Mucosa of stomach (tissue), 1 donor: Measurements from ENCODE around the gene CPNE6.

ENCODE experiments used
- H3K27me3 ChIP-seq: one replicate; pipeline ENCODE4 v1.7.0; 2013; ENCODE audit warnings: mild to moderate bottlenecking, low read length; ENCODE audit not compliant: control insufficient read depth, insufficient read depth
- H3K36me3 ChIP-seq: one replicate; pipeline ENCODE4 v1.7.0; 2013; ENCODE audit warnings: low read length; ENCODE audit not compliant: control insufficient read depth, insufficient read depth
- H3K4me1 ChIP-seq: one replicate; pipeline ENCODE4 v1.7.0; 2013; ENCODE audit warnings: mild to moderate bottlenecking, low read length; ENCODE audit not compliant: control insufficient read depth, insufficient read depth
- H3K4me3 ChIP-seq: one replicate; pipeline ENCODE4 v1.7.0; 2013; ENCODE audit warnings: low read length
- H3K9ac ChIP-seq: one replicate; pipeline ENCODE4 v1.7.0; 2013; ENCODE audit warnings: mild to moderate bottlenecking, low read length, moderate library complexity
- H3K9me3 ChIP-seq: one replicate; pipeline ENCODE4 v1.7.0; 2013; ENCODE audit warnings: mild to moderate bottlenecking, low read length, moderate library complexity; ENCODE audit not compliant: control insufficient read depth
- donor health status: Pancreatic carcinoma.

Gene CPNE6

DNA sequence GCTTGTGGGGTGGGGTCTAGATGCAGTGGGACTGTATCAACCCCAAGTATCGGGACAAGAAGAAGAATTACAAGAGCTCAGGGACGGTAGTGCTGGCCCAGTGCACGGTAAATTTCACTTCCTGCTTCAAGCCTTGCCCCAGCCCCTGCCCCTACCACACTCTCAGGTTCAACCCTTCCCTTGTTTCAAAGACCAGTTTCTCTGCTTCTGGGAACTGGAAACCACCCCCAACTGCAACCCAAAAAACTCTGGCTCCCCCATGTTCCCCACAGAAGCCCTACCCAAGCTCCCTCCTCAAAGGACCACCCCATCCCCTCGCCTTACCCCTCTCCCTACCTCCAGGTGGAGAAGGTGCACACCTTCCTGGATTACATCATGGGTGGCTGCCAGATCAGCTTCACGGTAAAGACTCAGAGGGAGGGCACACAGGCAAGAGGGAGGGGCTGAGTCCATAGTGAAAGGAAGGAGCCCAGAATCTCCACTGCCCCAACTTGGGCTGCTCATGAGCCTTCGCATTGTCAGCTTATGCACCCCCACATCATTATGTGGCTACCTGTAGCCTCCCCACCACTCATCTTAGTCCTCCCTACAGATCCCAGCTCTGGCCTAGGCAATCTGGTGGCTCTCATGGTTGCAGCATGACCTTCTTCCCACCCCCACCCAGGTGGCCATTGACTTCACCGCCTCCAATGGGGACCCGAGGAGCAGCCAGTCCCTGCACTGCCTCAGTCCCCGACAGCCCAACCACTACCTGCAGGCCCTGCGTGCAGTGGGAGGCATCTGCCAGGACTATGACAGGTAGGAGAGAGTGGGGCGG lies 4.3 kb downstream of the CPNE6 start:
- Histone ChIP-seq H3K4me3 (no peak overlapping the region), H3K9me3 (no peaks in the 10 kb centered on the region), H3K4me1 (peaks cover 41% of the 10 kb centered on the region), H3K27me3 (peaks cover 16% of the 10 kb centered on the region), H3K36me3 (no peaks in the 10 kb centered on the region), H3K9ac (no peak overlapping the region)

DNA sequence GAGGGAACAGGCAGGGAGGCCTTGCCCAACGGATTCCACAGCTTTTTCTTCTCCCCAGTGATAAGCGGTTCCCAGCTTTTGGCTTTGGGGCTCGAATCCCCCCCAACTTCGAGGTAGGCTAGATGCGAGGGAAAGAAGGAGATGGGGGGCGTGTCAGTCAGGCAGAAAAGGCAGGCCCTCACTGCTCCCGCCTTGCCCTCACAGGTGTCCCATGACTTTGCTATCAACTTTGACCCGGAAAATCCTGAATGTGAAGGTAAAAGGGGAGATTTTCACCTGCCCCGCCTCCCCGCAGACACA lies 4.9 kb downstream of the CPNE6 start:
- Histone ChIP-seq H3K9ac (no peak overlapping the region), H3K9me3 (no peaks in the 10 kb centered on the region), H3K27me3 (peaks cover 16% of the 10 kb centered on the region), H3K4me3 (no peak overlapping the region), H3K4me1 (peaks cover 44% of the 10 kb centered on the region), H3K36me3 (no peaks in the 10 kb centered on the region)

DNA sequence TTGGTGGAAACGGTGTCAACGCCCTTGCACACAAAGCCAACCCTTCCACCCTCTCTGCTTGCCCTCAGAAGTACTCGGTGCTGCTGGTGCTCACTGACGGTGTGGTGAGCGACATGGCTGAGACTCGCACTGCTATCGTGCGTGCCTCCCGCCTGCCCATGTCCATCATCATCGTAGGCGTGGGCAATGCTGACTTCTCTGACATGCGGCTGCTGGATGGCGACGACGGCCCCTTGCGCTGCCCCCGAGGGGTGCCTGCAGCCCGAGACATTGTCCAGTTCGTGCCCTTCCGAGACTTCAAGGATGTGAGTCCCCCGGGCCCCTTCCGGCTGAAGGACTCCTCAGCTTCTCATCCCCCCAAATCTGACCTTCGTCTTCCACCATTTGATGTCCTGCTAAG lies 5.7 kb downstream of the CPNE6 start:
- Histone ChIP-seq H3K36me3 (no peaks in the 10 kb centered on the region), H3K9me3 (no peaks in the 10 kb centered on the region), H3K4me1 (peaks cover 38% of the 10 kb centered on the region), H3K9ac (no peak overlapping the region), H3K27me3 (peaks cover 10% of the 10 kb centered on the region), H3K4me3 (no peak overlapping the region)

DNA sequence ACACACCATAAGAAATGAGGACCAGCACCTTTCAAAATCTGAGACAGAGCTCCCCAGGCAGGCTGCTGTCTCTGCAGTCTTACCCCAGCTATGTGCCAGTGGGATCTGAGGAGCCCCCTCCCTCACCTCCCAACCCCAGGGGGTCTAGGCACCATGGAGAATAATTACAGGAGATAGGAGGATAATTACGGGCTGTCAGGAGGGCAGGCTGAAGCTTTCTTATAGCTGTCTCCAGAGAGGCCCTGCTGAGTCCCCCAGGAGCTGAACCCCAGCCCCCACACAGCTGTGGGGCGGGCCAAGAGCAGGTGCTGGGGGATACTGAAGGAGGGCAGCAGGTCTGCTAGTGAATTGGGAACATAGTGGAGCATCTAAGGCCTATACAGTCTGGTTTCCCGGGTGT lies 6.8 kb downstream of the CPNE6 start:
- Histone ChIP-seq H3K9me3 (no peaks in the 10 kb centered on the region), H3K4me1 (peaks cover 32% of the 10 kb centered on the region), H3K9ac (no peak overlapping the region), H3K36me3 (no peaks in the 10 kb centered on the region), H3K4me3 (no peak overlapping the region), H3K27me3 (peaks cover 1% of the 10 kb centered on the region)

DNA sequence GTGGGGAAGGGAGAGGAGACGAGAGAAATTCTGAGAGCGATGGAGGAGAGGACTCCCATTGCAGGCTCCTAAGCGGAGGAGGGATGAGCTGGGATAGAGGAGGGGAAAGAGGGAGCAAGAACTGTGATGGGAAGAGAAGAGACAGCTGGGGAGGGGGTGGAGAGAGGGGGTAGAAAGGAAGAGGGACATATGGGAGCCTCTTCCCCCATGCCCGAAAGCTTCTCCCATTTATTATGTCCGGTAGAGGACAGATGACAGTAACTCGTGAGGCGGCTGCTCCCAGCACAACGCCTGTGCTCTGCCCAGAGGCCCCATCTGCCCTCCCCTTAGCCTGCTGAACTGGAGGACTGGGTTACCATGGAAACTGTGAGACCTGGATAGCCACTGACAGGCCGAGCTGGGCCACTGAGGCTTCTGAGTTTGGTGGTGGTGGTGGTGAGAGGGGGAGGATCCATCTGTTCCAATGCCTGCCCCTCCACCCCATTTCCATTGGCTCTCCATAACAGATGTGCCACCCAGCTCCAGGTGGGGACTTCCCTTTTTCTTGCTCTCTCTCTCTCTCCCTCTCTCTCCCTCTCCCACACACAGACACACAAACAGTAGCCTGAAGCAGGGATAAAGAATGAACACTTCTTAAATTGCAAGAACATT lies 8.3 kb downstream of the CPNE6 start:
- no peak overlapping the region for H3K9ac ChIP-seq
- H3K27me3 ChIP-seq: no peaks in the 10 kb centered on the region
- H3K4me1 ChIP-seq: peaks cover 22% of the 10 kb centered on the region
- H3K36me3 ChIP-seq: no peaks in the 10 kb centered on the region
- no peak overlapping the region for H3K4me3 ChIP-seq
- no peaks in the 10 kb centered on the region for H3K9me3 ChIP-seq

DNA sequence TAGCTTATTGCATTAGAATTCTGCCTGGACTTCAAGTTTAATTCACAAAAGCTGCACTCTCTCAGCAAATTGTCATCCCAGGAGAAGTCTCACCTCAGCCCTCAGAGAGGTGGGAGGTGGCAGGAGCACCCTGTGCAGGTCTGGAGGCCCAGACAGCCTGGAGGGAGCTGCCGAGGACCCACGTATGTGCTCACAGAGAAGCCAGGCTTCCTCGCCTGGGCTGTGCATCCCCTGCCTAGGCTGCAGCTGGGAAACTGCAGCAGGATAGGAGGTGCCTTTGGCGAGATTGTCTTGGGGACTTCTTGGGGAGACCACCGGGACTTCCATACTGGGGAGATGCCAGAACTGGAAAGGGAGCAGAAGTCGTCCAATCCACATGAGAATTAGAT lies 8.8 kb downstream of the CPNE6 start:
- no peak overlapping the region for H3K9ac ChIP-seq
- no peaks in the 10 kb centered on the region for H3K36me3 ChIP-seq
- peaks cover 17% of the 10 kb centered on the region for H3K4me1 ChIP-seq

DNA sequence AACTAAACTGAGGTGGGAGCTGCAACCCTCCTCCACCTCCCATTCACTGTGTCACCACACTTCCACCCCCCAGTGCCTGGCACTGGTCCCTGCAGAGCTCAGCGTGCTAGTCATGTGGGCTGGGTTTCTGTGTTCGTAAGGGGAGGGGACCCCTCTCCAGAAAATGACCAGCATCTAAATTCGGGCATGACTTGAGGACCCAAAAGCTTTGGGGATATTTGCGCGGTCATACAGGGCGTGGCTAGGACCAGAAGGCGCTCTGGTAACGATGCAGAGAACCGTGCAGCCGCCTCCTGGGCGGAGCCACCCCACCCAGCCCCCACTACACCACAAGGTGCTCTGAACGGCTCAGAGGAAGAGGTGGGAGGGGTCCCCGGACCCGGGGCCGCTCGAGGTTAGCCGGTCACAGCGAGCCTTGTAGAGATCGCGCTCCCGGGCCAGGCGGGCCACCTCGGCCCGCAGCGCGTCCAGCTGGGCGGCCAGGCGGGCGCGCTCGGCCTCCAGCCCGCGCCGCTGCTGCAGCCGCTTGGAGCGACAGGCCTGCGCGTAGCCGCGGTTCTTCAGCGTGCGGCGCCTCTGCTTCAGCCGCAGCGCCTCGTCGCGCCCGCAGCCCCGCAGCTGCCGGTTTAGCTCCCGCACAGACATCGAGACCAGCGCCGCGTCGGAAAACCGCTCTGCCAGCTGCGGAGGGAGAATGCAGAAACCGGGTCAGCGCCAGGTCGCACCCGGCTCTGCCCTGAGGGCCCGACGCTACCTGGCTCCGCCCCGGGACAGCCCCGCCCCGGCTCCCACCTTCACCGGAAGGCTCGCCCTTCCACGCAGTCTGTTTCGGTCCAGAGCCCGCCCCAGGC lies 9.8 kb downstream of the CPNE6 start:
- Histone ChIP-seq H3K36me3 (no peaks in the 10 kb centered on the region), H3K27me3 (no peaks in the 10 kb centered on the region), H3K4me3 (peak overlapping the region; percentile 25), H3K9me3 (no peaks in the 10 kb centered on the region), H3K9ac (peak overlapping the region; percentile 62), H3K4me1 (peaks cover 7% of the 10 kb centered on the region)

More for the DNA sequence above, 8.8 kb downstream of the CPNE6 start:
- no peaks in the 10 kb centered on the region for H3K9me3 ChIP-seq
- H3K27me3 ChIP-seq: no peaks in the 10 kb centered on the region
- no peak overlapping the region for H3K4me3 ChIP-seq

DNA sequence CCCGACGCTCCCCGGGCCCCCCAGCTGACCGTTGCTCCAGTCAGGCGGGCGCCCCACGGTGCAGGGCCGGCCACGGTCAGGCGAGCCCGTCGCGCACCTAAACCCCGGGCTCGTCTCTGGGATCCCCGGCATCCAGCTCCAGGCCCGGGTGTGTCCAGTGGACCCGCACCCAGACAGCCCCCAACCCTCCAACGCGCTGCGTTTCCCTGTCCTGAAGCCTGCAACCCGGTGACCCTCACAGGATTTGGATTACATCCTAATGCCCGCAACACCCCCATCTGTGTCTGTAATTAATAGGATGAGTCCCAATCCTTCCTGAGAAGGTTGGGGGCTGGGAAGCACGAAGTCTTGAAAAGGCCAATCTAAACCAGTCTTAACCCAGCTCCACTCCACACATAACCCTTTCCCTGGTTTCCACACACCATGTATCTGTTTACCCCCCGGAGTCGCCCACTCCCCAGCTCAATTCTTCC lies 10.4 kb downstream of the CPNE6 start:
- Histone ChIP-seq H3K4me1 (peaks cover 7% of the 10 kb centered on the region), H3K9me3 (no peaks in the 10 kb centered on the region), H3K4me3 (no peak overlapping the region), H3K27me3 (no peaks in the 10 kb centered on the region), H3K36me3 (no peaks in the 10 kb centered on the region), H3K9ac (peak overlapping the region; percentile 62)

DNA sequence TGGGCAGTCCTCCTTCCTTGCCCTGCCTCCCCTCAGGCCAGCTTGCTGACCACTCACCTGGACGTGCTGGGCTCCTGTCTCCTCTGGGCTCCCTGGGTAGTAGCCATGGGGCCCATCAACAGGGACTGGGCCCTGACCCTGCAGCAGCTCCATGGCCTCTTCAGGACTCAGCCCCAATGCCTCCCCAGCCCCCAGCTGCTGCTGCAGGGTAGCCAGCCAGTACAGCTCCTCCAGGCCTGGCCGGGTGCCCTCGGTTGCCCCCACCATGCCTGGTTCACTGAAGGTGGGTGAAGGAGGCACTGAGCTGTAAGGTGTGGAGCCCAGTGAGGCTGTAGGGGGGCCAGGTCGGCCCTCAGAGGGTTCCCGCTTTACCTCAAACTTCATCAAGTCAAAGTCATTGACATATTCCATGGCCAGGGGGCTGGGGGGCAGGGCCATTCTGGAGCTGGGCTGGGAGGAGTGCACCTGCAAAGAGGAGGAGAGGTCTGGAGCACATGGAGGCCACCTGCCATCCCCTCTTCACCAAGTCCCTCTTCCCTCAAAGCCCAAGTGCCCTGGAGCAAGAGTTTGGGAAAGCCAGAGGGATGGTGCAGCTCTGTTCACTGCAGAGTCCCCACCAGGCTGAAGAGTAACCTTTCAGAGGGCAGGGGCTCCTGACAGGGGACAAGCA lies 11.2 kb downstream of the CPNE6 start:
- H3K36me3 ChIP-seq: no peaks in the 10 kb centered on the region
- H3K4me3 ChIP-seq: no peak overlapping the region
- H3K4me1 ChIP-seq: peaks cover 7% of the 10 kb centered on the region
- H3K9ac ChIP-seq: no peak overlapping the region
- no peaks in the 10 kb centered on the region for H3K9me3 ChIP-seq
- no peaks in the 10 kb centered on the region for H3K27me3 ChIP-seq

DNA sequence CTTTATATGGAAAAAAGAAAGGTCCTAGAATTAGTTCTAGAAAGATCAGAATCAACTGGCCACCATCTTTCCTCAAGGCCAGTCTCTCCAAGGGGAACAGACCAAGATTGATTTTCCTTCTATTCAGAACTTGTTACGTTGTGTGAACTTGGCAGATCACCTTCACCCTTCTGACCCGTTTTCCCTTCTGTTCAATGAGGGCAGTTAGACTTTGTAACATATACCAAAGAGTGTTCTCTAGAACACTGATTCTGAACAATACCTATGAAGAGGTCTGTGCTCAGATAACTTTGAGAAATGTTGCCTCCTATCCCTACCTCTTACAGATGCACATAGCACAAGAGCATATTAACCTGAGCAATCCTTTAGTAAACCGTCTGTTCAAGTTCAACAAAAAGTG lies 12.1 kb downstream of the CPNE6 start:
- H3K9ac ChIP-seq: no peak overlapping the region
- no peak overlapping the region for H3K4me3 ChIP-seq
- H3K27me3 ChIP-seq: no peaks in the 10 kb centered on the region
- H3K4me1 ChIP-seq: peaks cover 7% of the 10 kb centered on the region
- no peaks in the 10 kb centered on the region for H3K9me3 ChIP-seq
- H3K36me3 ChIP-seq: no peaks in the 10 kb centered on the region

DNA sequence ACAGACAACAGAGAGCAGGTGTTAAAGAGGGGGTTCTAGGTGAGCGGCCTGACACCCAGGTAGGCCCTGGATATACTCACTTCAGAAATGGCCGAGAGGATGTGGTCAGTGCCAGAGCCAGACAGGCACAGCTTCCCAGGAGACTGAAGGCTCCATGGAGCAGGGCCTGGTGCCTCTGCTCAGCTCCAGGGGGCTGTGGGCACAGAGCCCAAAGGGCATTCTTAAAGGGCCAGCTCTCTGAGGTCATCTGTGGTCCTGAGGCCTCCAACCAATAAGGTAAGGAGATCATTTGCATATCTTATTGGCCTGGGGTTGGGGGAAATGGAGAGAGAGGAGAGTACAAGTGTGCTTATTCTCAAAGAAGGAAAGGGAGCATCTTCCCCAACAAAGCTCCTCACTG lies 13.1 kb downstream of the CPNE6 start:
- H3K9me3 ChIP-seq: no peaks in the 10 kb centered on the region
- no peak overlapping the region for H3K9ac ChIP-seq
- H3K36me3 ChIP-seq: no peaks in the 10 kb centered on the region
- H3K4me3 ChIP-seq: no peak overlapping the region
- H3K4me1 ChIP-seq: peaks cover 7% of the 10 kb centered on the region
- no peaks in the 10 kb centered on the region for H3K27me3 ChIP-seq
